OCI-LY7 (cell line): Measurements from ENCODE around the gene CPLANE1. TPM values are rescaled to one million over a fixed set of nuclear protein-coding genes. Genes with fewer than 3 reads are reported as not detected.
A peak's percentile ranks its signal among the peaks of the same experiment; 100 is the strongest.

ENCODE experiments used
- BruUV-seq: library from RNA; stranded (reverse); fragments of 400-500 nt; replicated peaks from 2 replicates; lab custom pipeline; 2021; lab: Mats Ljungman, UMichigan
- CTCF ChIA-PET: fragments of 300-600 bp; sonication (Branson Sonifier 250); formaldehyde crosslinking; loops from one replicate; lab custom pipeline; 2022; ENCODE audit warnings: antibody characterized with exemption; ENCODE audit not compliant: unreplicated experiment; lab: Charles Lee
- POLR2A ChIA-PET: fragments of 300-600 bp; sonication (Branson Sonifier 250); formaldehyde crosslinking; loops from one replicate; lab custom pipeline; 2022; ENCODE audit warnings: antibody characterized with exemption; lab: Charles Lee
- DNase-seq: peaks from one replicate; pipeline ENCODE4 v3.0.0-alpha.2; 2015; ENCODE audit warnings: low spot score
- H2AFZ ChIP-seq: fragments of 200-600 bp; sonication (generic), shearing (Covaris generic); 2 replicates; pipeline ENCODE4 v1.6.1; 2014; ENCODE audit warnings: mild to moderate bottlenecking, antibody characterized with exemption, low read length, moderate library complexity
- H3K27ac ChIP-seq: fragments of 200-600 bp; sonication (generic); 2 replicates; pipeline ENCODE4 v1.5.1; 2014; ENCODE audit warnings: mixed run types, low read depth, mild to moderate bottlenecking, moderate library complexity, low read length, inconsistent platforms; ENCODE audit not compliant: poor library complexity, severe bottlenecking
- H3K36me3 ChIP-seq: fragments of 200-600 bp; sonication (generic); 2 replicates; pipeline ENCODE4 v1.6.1; 2014; ENCODE audit warnings: mild to moderate bottlenecking, antibody characterized with exemption, low read length, moderate library complexity, mixed read lengths; ENCODE audit not compliant: insufficient read depth
- H3K4me1 ChIP-seq: fragments of 200-600 bp; sonication (generic); 2 replicates; pipeline ENCODE4 v1.5.1; 2014; ENCODE audit warnings: mild to moderate bottlenecking, low read length; ENCODE audit not compliant: insufficient read depth, poor library complexity, severe bottlenecking
- H3K4me2 ChIP-seq: fragments of 200-600 bp; sonication (generic); 2 replicates; pipeline ENCODE4 v1.6.1; 2014; ENCODE audit warnings: mild to moderate bottlenecking, low read length
- H3K4me3 ChIP-seq: fragments of 200-600 bp; sonication (generic); 2 replicates; pipeline ENCODE4 v1.5.1; 2014; ENCODE audit warnings: mild to moderate bottlenecking, low read depth, low read length; ENCODE audit not compliant: poor library complexity, severe bottlenecking
- H3K79me2 ChIP-seq: fragments of 200-600 bp; sonication (generic); 2 replicates; pipeline ENCODE4 v1.6.1; 2016; ENCODE audit warnings: low read depth, mild to moderate bottlenecking, low read length, moderate library complexity, mixed read lengths; ENCODE audit not compliant: insufficient read depth
- H3K9me2 ChIP-seq: fragments of 200-600 bp; sonication (generic); 2 replicates; pipeline ENCODE4 v1.6.1; 2016; ENCODE audit warnings: mild to moderate bottlenecking, low read length, mixed read lengths; ENCODE audit not compliant: insufficient read depth
- H3K9me3 ChIP-seq: fragments of 200-600 bp; sonication (generic); 2 replicates; pipeline ENCODE4 v1.6.1; 2014; ENCODE audit warnings: mild to moderate bottlenecking, mixed run types, low read length, mixed read lengths
- H4K20me1 ChIP-seq: fragments of 200-600 bp; sonication (generic); 2 replicates; pipeline ENCODE4 v1.6.1; 2014; ENCODE audit warnings: mild to moderate bottlenecking, antibody characterized with exemption, low read length, moderate library complexity, mixed read lengths; ENCODE audit not compliant: insufficient read depth
- EZH2phosphoT487 ChIP-seq: fragments of 200-600 bp; sonication (generic); IDR thresholded peaks from 2 replicates; pipeline ENCODE4 v1.6.1; 2018; ENCODE audit warnings: low read depth, borderline replicate concordance, mild to moderate bottlenecking, mixed run types, antibody characterized with exemption, low read length, moderate library complexity, mixed read lengths
- intact Hi-C: fragments of 100-400 bp; cut with micrococcal nuclease; formaldehyde crosslinking; loops from one replicate; pipeline ENCODE4 v1.10.0; 2022; ENCODE audit not compliant: unreplicated experiment
- total RNA-seq, 2 experiments: library from RNA; depleted of rRNA in 1 of 2; stranded (reverse); fragments of >200 nt in 1 of 2; shearing (Covaris generic) in 1 of 2; gene quantifications; 2 replicates each; pipeline ENCODE4 v1.2.3, GENCODE V29; 2014 to 2022
- TF ChIP-seq, protein P1 (sequence below): fragments of 200-600 bp; sonication (generic); conservative IDR thresholded peaks from 2 replicates; pipeline ENCODE4 v1.5.1; 2014; ENCODE audit warnings: mild to moderate bottlenecking, antibody characterized with exemption, low read length, moderate library complexity, mixed read lengths

Gene CPLANE1
- total RNA-seq, 2 experiments from 2014 or later: 0.21 TPM; not detected in 1

DNA sequence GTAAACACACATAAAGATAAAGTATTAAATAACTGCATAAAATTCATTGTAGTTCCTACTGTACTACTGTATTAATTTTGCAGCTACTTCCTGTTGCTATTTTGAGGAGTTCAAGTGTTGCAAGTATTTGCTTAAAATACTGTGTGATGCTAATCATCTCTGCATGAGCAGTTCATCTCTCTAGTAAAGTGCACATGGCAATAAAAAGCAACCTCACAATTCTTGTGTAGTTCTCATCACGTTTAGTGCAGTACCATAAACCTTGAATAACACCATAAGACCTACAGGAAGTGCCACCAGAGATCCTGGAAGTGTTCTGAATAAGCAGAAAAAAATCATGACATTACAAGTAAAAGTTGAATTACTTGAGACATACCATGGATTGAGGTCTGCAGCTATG, 34.6 kb downstream of the CPLANE1 start:
- CTCF ChIA-PET: no interaction called here
- intact Hi-C loops: no loop called here
- no peaks in the 10 kb centered on the region for H3K79me2 ChIP-seq
- H3K4me2 ChIP-seq: peak overlapping the region; percentile 12; the same call in 1 of the 2 replicates
- peak; percentile 12 for DNase-seq
- H4K20me1 ChIP-seq: no peaks in the 10 kb centered on the region
- no peaks in the 10 kb centered on the region for H3K36me3 ChIP-seq
- H3K9me3 ChIP-seq: no peaks in the 10 kb centered on the region
- BruUV-seq: no TSS peak
- POLR2A ChIA-PET: interaction anchor here (0.6 to 1.7 kb wide), 3 partner anchors 15 to 43 kb away, joined by 3 to 4 read pairs (median 3); no protein-coding TSS in a partner anchor
- no peak overlapping the region for H3K27ac ChIP-seq
- H3K9me2 ChIP-seq: no peaks in the 10 kb centered on the region
- H3K4me1 ChIP-seq: peaks cover 9% of the 10 kb centered on the region
- peak overlapping the region; percentile 45; the same call in 1 of the 2 replicates for H2AFZ ChIP-seq
- no peak overlapping the region for H3K4me3 ChIP-seq
- TF ChIP-seq, protein P1, sequence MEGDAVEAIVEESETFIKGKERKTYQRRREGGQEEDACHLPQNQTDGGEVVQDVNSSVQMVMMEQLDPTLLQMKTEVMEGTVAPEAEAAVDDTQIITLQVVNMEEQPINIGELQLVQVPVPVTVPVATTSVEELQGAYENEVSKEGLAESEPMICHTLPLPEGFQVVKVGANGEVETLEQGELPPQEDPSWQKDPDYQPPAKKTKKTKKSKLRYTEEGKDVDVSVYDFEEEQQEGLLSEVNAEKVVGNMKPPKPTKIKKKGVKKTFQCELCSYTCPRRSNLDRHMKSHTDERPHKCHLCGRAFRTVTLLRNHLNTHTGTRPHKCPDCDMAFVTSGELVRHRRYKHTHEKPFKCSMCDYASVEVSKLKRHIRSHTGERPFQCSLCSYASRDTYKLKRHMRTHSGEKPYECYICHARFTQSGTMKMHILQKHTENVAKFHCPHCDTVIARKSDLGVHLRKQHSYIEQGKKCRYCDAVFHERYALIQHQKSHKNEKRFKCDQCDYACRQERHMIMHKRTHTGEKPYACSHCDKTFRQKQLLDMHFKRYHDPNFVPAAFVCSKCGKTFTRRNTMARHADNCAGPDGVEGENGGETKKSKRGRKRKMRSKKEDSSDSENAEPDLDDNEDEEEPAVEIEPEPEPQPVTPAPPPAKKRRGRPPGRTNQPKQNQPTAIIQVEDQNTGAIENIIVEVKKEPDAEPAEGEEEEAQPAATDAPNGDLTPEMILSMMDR: no peak
- TF ChIP-seq EZH2phosphoT487: no peak

DNA sequence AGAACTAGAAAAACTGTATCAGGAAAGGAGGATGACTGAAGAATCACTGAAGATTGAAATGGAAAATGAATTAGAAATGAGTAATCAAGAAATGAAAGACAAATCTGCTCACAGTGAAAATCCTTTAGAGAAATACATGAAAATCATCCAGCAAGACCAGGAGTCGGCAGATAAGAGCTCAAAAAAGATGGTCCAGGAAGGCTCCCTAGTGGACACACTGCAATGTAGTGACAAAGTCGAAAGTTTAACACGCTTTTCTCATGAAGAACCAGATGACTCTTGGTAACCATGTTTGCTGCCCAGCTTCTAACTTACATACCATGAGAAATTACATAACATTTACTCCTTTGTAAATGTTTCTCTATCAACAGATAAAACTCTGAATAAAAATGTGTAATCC, 37.1 kb downstream of the CPLANE1 start:
- Histone ChIP-seq H3K36me3 (no peaks in the 10 kb centered on the region), H4K20me1 (no peaks in the 10 kb centered on the region), H3K27ac (no peak overlapping the region), H3K4me1 (peaks cover 9% of the 10 kb centered on the region), H3K4me2 (no peak overlapping the region), H2AFZ (no peak overlapping the region), H3K4me3 (no peak overlapping the region), H3K9me3 (no peaks in the 10 kb centered on the region), H3K79me2 (no peaks in the 10 kb centered on the region), H3K9me2 (no peaks in the 10 kb centered on the region)
- no peak for DNase-seq
- intact Hi-C loops: no loop called here
- TF ChIP-seq EZH2phosphoT487: no peak
- ChIA-PET CTCF (no interaction called here), POLR2A (no interaction called here)
- BruUV-seq: no TSS peak

DNA sequence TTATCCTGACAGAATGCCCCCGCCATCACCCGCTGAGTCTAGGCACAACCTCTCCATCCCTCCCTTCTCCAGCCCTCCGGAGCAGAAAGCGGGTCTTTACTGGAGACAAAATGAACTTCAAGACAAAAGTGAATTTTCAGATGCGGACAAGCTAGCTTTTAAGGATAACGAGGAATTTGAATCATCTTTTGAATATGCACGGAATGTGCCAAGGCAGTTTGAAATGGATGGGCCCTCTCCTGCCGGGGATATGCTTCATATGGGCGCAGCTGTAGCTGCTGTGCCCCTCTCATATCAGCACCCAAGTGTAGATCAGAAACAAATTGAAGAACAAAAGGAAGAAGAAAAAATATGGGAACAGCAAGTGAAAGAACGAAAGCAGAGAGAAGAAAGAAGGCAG, 37.5 kb downstream of the CPLANE1 start:
- Histone ChIP-seq H3K79me2 (no peaks in the 10 kb centered on the region), H3K4me1 (peaks cover 9% of the 10 kb centered on the region), H3K4me3 (no peak overlapping the region), H3K27ac (no peak overlapping the region), H2AFZ (no peak overlapping the region), H3K9me2 (no peaks in the 10 kb centered on the region), H4K20me1 (no peaks in the 10 kb centered on the region), H3K9me3 (no peaks in the 10 kb centered on the region), H3K4me2 (no peak overlapping the region), H3K36me3 (no peaks in the 10 kb centered on the region)
- BruUV-seq: no TSS peak
- TF ChIP-seq, protein P1: no peak
- no peak for TF ChIP-seq EZH2phosphoT487
- intact Hi-C loops: no loop called here
- no peak for DNase-seq
- POLR2A ChIA-PET: no interaction called here
- CTCF ChIA-PET: no interaction called here
